Mesenchymal stem cell (in vitro differentiated cells and primary cell): ENCODE results near the gene CCDC88B.

Source experiments
- DNase-seq: peaks from one replicate; pipeline ENCODE4 v3.0.0-alpha.2; 2013
- H2AFZ ChIP-seq: one replicate; pipeline ENCODE4 v1.6.1; 2013; ENCODE audit warnings: low read depth, mild to moderate bottlenecking, control low read depth, inconsistent platforms, low read length, moderate library complexity
- H2AK5ac ChIP-seq: 2 replicates; pipeline ENCODE4 v1.6.1; 2013; ENCODE audit warnings: low read length, moderate library complexity, mild to moderate bottlenecking, inconsistent platforms; ENCODE audit not compliant: severe bottlenecking
- H2BK120ac ChIP-seq: one replicate; pipeline ENCODE4 v1.6.1; 2013; ENCODE audit warnings: low read depth, mild to moderate bottlenecking, inconsistent platforms, low read length, moderate library complexity
- H2BK12ac ChIP-seq, 2 experiments: one replicate each; pipeline ENCODE4 v1.6.1; 2013; ENCODE audit warnings: inconsistent platforms in 2 of 2, low read length in 2 of 2, mild to moderate bottlenecking in 2 of 2, moderate library complexity in 2 of 2, control low read depth in 1 of 2
- H2BK15ac ChIP-seq: one replicate; pipeline ENCODE4 v1.6.1; 2013; ENCODE audit warnings: mild to moderate bottlenecking, low read depth, inconsistent platforms; ENCODE audit not compliant: poor library complexity, severe bottlenecking
- H2BK5ac ChIP-seq: 2 replicates; pipeline ENCODE4 v1.6.1; 2013; ENCODE audit warnings: low read depth, mild to moderate bottlenecking, low read length, control low read depth, inconsistent platforms; ENCODE audit not compliant: poor library complexity, severe bottlenecking
- H3K14ac ChIP-seq, 2 experiments: one replicate each; pipeline ENCODE4 v1.6.1; 2013; ENCODE audit warnings: inconsistent platforms in 2 of 2, low read length in 2 of 2, control low read depth in 1 of 2, mild to moderate bottlenecking in 1 of 2, moderate library complexity in 1 of 2
- H3K18ac ChIP-seq, 2 experiments: one replicate each; pipeline ENCODE4 v1.6.1; 2013; ENCODE audit warnings: inconsistent platforms in 2 of 2, low read length in 2 of 2, control low read depth in 1 of 2, low read depth in 1 of 2, mild to moderate bottlenecking in 1 of 2
- H3K23ac ChIP-seq, 2 experiments: one replicate each; pipeline ENCODE4 v1.6.1; 2013; ENCODE audit warnings: inconsistent platforms in 2 of 2, low read length in 2 of 2, mild to moderate bottlenecking in 2 of 2, moderate library complexity in 2 of 2, control low read depth in 1 of 2
- H3K27ac ChIP-seq: 2 replicates; pipeline ENCODE4 v1.5.1; 2013; ENCODE audit warnings: mild to moderate bottlenecking, moderate library complexity, low read length, control low read depth, inconsistent platforms; ENCODE audit not compliant: poor library complexity, severe bottlenecking
- H3K27me3 ChIP-seq, 2 experiments: 2 replicates each; pipeline versions ENCODE4 v1.6.1 to v1.7.0; 2013; ENCODE audit warnings: low read length in 2 of 2, mild to moderate bottlenecking in 2 of 2, moderate library complexity in 2 of 2, control low read depth in 1 of 2, inconsistent platforms in 1 of 2; ENCODE audit not compliant: control insufficient read depth in 1 of 2, insufficient read depth in 1 of 2
- H3K36me3 ChIP-seq, 2 experiments: 2 replicates each; pipeline versions ENCODE4 v1.6.1 to v1.7.0; 2013; ENCODE audit warnings: low read length in 2 of 2, control low read depth in 1 of 2, inconsistent platforms in 1 of 2, low read depth in 1 of 2, mild to moderate bottlenecking in 1 of 2; ENCODE audit not compliant: insufficient read depth in 2 of 2, control insufficient read depth in 1 of 2
- H3K4ac ChIP-seq, 2 experiments: one replicate each; pipeline ENCODE4 v1.6.1; 2013; ENCODE audit warnings: inconsistent platforms in 2 of 2, low read length in 2 of 2, mild to moderate bottlenecking in 2 of 2, moderate library complexity in 2 of 2, control low read depth in 1 of 2, low read depth in 1 of 2
- H3K4me1 ChIP-seq: 2 replicates; pipeline ENCODE4 v1.6.1; 2013; ENCODE audit warnings: low read depth, low read length, control low read depth; ENCODE audit not compliant: control insufficient read depth, insufficient read depth
- H3K4me2 ChIP-seq: 2 replicates; pipeline ENCODE4 v1.6.1; 2013; ENCODE audit warnings: low read length, mild to moderate bottlenecking, inconsistent platforms; ENCODE audit not compliant: poor library complexity, severe bottlenecking
- H3K4me3 ChIP-seq, 2 experiments: 2 replicates each; pipeline versions ENCODE4 v1.5.1 to v1.7.0; 2013; ENCODE audit warnings: low read length in 2 of 2, mild to moderate bottlenecking in 2 of 2, control low read depth in 1 of 2, low read depth in 1 of 2; ENCODE audit not compliant: insufficient read depth in 1 of 2
- H3K79me1 ChIP-seq: replicated peaks from 2 replicates; pipeline ENCODE4 v1.6.1; 2013; ENCODE audit warnings: mild to moderate bottlenecking, control low read depth, low read length, inconsistent platforms; ENCODE audit not compliant: poor library complexity, severe bottlenecking
- H3K9ac ChIP-seq: 2 replicates; pipeline ENCODE4 v1.7.0; 2013; ENCODE audit warnings: mild to moderate bottlenecking, low read length, moderate library complexity
- H3K9me3 ChIP-seq: 2 replicates; pipeline ENCODE4 v1.7.0; 2013; ENCODE audit warnings: mild to moderate bottlenecking, low read length; ENCODE audit not compliant: control insufficient read depth
- H4K8ac ChIP-seq: one replicate; pipeline ENCODE4 v1.6.1; 2013; ENCODE audit warnings: inconsistent platforms, mild to moderate bottlenecking, low read length, moderate library complexity
- H4K91ac ChIP-seq: one replicate; pipeline ENCODE4 v1.6.1; 2013; ENCODE audit warnings: mild to moderate bottlenecking, low read length, inconsistent platforms
- WGBS: methylation state at CpG from one replicate; pipeline ENCODE4 v1.1.7; 2013; ENCODE audit warnings: mixed read lengths; 5-methylcytosine and 5-hydroxymethylcytosine counted together

The CCDC88B gene

DNA sequence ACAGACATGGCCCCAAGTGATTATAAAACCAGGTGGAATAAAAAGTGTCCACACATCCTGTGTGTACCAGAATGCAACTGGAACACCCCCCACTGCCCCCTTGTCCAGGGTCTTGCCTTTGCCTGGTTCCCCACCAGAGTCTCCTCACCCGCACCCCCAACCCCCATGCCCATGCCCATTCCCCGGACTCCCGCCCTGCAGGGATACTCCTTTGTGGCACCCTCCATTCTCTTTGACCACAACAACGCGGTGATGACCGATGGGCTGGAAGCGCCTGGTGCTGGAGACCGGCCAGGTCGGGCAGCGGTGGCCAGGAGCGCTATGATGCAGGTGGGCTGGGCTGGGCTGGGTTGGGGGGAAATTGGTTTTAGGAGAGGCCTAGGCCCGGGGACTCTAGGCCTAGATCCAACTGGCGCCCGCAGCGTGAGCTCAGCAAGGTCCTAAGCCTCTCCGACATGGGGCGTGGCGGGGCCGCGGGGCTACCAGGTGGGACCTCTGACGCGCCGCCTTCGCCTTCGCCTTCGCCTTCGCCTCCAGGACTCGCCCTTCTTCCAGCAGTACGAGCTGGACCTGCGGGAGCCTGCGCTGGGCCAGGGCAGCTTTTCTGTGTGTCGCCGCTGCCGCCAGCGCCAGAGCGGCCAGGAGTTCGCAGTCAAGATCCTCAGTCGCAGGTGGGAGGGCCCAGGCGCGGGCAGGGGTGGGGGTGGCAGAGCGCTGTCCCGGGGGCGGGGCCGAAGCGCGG lies 28.1 kb downstream of the CCDC88B start:
- H2BK12ac ChIP-seq = no peak overlapping the region
- no peak for DNase-seq
- H2BK5ac ChIP-seq = no peak overlapping the region
- H4K91ac ChIP-seq = no peak overlapping the region
- no peak overlapping the region for H2AFZ ChIP-seq
- H3K9ac ChIP-seq = no peak overlapping the region
- H3K36me3 ChIP-seq = peaks cover 62 to 71% of the 10 kb centered on the region in 2 experiments
- H3K9me3 ChIP-seq = no peaks in the 10 kb centered on the region
- no peak overlapping the region for H2BK15ac ChIP-seq
- H3K79me1 ChIP-seq = peaks cover 28% of the 10 kb centered on the region
- no peak overlapping the region for H3K18ac ChIP-seq
- no peak overlapping the region for H3K4me2 ChIP-seq
- 97% methylated on average over 46 of the region's 46 CpGs for WGBS
- H3K27me3 ChIP-seq = peaks cover 0 to 2% of the 10 kb centered on the region in 2 experiments
- peaks cover 2% of the 10 kb centered on the region for H3K4me1 ChIP-seq
- H2AK5ac ChIP-seq = no peak overlapping the region
- no peak overlapping the region for H2BK120ac ChIP-seq
- no peak overlapping the region for H4K8ac ChIP-seq
- no peak overlapping the region for H3K4me3 ChIP-seq
- no peak overlapping the region for H3K4ac ChIP-seq
- H3K23ac ChIP-seq = no peak overlapping the region
- no peak overlapping the region for H3K14ac ChIP-seq
- no peak overlapping the region for H3K27ac ChIP-seq

DNA sequence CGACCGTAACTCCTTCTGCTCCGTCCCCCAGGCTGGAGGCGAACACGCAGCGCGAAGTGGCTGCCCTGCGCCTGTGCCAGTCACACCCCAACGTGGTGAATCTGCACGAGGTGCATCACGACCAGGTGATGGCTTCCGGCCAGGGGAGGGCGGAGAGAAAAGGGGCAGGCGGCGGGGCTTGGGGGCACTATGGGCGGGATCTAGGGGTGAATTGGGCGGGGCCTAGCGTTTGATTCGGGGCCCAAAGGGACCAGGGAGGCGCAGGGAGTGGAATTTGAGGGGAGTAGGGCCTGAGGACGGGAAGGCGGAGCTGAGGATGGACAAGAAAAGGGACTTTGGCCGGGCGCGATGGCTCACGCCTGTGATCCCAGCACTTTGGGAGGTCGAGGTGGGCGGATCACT lies 28.7 kb downstream of the CCDC88B start:
- Histone ChIP-seq H3K9me3 (no peaks in the 10 kb centered on the region), H3K9ac (no peak overlapping the region), H3K4ac (no peak overlapping the region), H2BK120ac (no peak overlapping the region), H3K23ac (no peak overlapping the region), H4K8ac (no peak overlapping the region), H3K27me3 (peaks cover 0 to 8% of the 10 kb centered on the region in 2 experiments), H3K14ac (no peak overlapping the region), H2AFZ (no peak overlapping the region), H2BK5ac (no peak overlapping the region), H3K4me2 (no peak overlapping the region), H3K79me1 (peaks cover 28% of the 10 kb centered on the region), H3K27ac (no peak overlapping the region), H3K18ac (no peak overlapping the region), H3K4me1 (peaks cover 2% of the 10 kb centered on the region), H3K36me3 (peaks cover 56 to 65% of the 10 kb centered on the region in 2 experiments), H2AK5ac (no peak overlapping the region), H2BK15ac (no peak overlapping the region), H4K91ac (no peak overlapping the region), H3K4me3 (no peak overlapping the region), H2BK12ac (no peak overlapping the region)
- WGBS = 95% methylated on average over 28 of the region's 28 CpGs
- DNase-seq = no peak

DNA sequence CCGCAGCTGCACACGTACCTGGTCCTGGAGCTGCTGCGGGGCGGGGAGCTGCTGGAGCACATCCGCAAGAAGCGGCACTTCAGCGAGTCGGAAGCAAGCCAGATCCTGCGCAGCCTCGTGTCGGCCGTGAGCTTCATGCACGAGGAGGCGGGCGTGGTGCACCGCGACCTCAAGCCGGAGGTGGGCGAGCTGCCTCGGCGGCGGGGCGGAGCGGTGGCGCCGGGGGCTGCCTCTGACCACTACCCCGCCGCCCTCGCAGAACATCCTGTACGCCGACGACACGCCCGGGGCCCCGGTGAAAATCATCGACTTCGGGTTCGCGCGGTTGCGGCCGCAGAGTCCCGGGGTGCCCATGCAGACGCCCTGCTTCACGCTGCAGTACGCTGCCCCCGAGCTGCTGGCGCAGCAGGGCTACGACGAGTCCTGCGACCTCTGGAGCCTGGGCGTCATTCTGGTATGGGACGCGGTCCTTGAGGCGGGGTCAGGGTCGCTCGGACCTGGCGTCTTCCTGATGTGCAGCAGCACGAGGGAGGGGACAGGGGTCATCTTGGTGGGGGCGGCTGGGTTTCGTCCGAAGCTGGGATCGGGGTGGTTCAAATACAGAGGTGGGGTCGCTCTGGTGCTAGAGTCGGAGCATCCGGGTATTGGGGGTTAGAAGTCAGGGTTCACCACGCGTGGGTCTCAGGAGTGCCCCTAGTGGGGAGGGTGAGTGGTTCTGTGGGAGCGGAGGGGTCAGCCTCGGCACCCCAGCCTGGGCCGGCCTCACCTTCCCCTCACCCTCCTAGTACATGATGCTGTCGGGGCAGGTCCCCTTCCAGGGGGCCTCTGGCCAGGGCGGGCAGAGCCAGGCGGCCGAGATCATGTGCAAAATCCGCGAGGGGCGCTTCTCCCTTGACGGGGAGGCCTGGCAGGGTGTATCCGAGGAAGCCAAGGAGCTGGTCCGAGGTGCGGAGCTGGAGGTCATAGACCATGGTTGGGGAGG lies 29.7 kb downstream of the CCDC88B start:
- no peak for DNase-seq
- Histone ChIP-seq H3K9me3 (no peaks in the 10 kb centered on the region), H4K8ac (no peak overlapping the region), H2BK5ac (no peak overlapping the region), H2BK120ac (no peak overlapping the region), H3K27ac (no peak overlapping the region), H3K9ac (no peak overlapping the region), H3K79me1 (peaks cover 24% of the 10 kb centered on the region), H2BK15ac (no peak overlapping the region), H2BK12ac (no peak overlapping the region), H3K4me3 (no peak overlapping the region), H3K4me2 (no peak overlapping the region), H2AK5ac (no peak overlapping the region), H4K91ac (no peak overlapping the region), H3K4me1 (peaks cover 2% of the 10 kb centered on the region), H3K36me3 (peaks cover 49 to 64% of the 10 kb centered on the region in 2 experiments), H3K14ac (no peak overlapping the region), H3K23ac (no peak overlapping the region), H3K4ac (no peak overlapping the region), H2AFZ (no peak overlapping the region), H3K27me3 (peaks cover 0 to 12% of the 10 kb centered on the region in 2 experiments), H3K18ac (no peak overlapping the region)
- 98% methylated on average over 80 of the region's 82 CpGs for WGBS

DNA sequence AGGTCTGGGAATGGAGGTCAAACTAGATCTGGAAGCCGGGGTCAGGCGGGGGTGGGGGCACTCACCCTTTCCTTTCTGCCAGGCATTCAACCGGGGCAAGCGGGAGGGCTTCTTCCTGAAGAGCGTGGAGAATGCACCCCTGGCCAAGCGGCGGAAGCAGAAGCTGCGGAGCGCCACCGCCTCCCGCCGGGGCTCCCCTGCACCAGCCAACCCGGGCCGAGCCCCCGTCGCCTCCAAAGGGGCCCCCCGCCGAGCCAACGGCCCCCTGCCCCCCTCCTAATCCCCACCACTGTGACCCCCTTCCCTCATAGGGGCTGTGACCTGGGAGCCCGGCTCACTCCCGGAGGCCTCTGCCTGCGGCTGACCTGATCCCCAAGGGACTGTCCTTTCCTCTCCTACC lies 31.2 kb downstream of the CCDC88B start:
- Histone ChIP-seq H2BK5ac (no peak overlapping the region), H3K4me1 (peaks cover 2% of the 10 kb centered on the region), H4K8ac (no peak overlapping the region), H2BK15ac (no peak overlapping the region), H3K4me3 (no peak overlapping the region), H2BK120ac (no peak overlapping the region), H3K18ac (no peak overlapping the region), H3K36me3 (peaks cover 38 to 51% of the 10 kb centered on the region in 2 experiments), H3K4me2 (no peak overlapping the region), H4K91ac (no peak overlapping the region), H3K23ac (no peak overlapping the region), H3K79me1 (peaks cover 20% of the 10 kb centered on the region), H2BK12ac (no peak overlapping the region), H3K27ac (no peak overlapping the region), H3K27me3 (peaks cover 0 to 12% of the 10 kb centered on the region in 2 experiments), H3K4ac (no peak overlapping the region), H3K9ac (no peak overlapping the region), H3K14ac (no peak overlapping the region), H2AK5ac (no peak overlapping the region), H3K9me3 (no peaks in the 10 kb centered on the region), H2AFZ (no peak overlapping the region)
- WGBS = 97% methylated on average over 5 of the region's 22 CpGs
- no peak for DNase-seq
